ENCODE data around the gene PDK4. TPM values are rescaled to one million over a fixed set of nuclear protein-coding genes. Genes with fewer than 3 reads are reported as not detected.
"Not testable (repeated sequence)": the region's sequence is repeated elsewhere in the genome, so short reads cannot be mapped to it uniquely, and the experiment has no call there.

PDK4 gene
- total RNA-seq, 1 experiment from 2014 or later = 1.2 TPM

DNA sequence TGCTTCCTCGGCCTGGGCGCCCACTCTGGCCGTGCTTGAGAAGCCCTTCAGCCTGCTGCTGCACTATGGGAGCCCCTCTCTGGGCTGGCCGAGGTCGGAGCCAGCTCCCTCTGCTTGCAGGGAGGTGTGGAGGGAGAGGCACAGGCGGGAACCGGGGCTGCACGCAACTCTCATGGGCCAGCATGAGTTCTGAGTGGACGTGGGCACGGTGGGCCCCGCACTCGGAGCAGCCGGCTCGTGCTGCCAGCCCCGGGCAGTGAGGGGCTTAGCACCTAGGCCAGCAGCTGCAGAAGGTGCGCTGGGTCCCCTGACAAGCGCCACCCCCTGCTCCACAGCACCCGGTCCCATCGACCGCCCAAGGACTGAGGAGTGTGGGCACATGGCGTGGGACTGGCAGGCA lies 9.0 kb upstream of the PDK4 start:
- no peak for TF ChIP-seq CTCF (IDR thresholded peaks at IDR 0.05; ENCODE audit: unreplicated experiment)
- peaks cover 13% of the 10 kb centered on the region for H3K4me1 Mint-ChIP-seq (ENCODE audit: insufficient read depth, unreplicated experiment)
- ChIA-PET CTCF (interaction anchor here (0.7 to 1.3 kb wide), 5 partner anchors 13 to 85 kb away, joined by 3 to 6 read pairs (median 3); no protein-coding TSS in a partner anchor), POLR2A (interaction anchor here (1.2 kb wide), 1 partner anchor 8 kb away, joined by 6 read pairs; no protein-coding TSS in a partner anchor)
- no peak for DNase-seq (ENCODE audit: unreplicated experiment)
- no peaks in the 10 kb centered on the region for H3K36me3 Mint-ChIP-seq (ENCODE audit: insufficient read depth, unreplicated experiment)
- H3K27ac Mint-ChIP-seq (ENCODE audit: low read depth, unreplicated experiment) = no peak overlapping the region
- BruUV-seq (replicated peaks) = no TSS peak
- H3K27me3 Mint-ChIP-seq (ENCODE audit: insufficient read depth, unreplicated experiment) = no peaks in the 10 kb centered on the region
- H3K4me3 Mint-ChIP-seq (ENCODE audit: unreplicated experiment) = no peak overlapping the region
- intact Hi-C loops (cut with micrococcal nuclease) = no loop called here
- no peaks in the 10 kb centered on the region for H3K9me3 Mint-ChIP-seq (ENCODE audit: unreplicated experiment)

- H3K4me3 Mint-ChIP-seq (ENCODE audit: unreplicated experiment); intact Hi-C loops (cut with micrococcal nuclease): not testable (repeated sequence)
Observed at GRCh38 chr7:95604811-95605210, 8.5 kb upstream of the PDK4 start.

GRCh38 chr7:95604397-95604796 lies 8.1 kb upstream of the PDK4 start:
- CTCF ChIA-PET, POLR2A ChIA-PET: not testable (repeated sequence)

More at GRCh38 chr7:95604811-95605210, 8.5 kb upstream of the PDK4 start:
- BruUV-seq (replicated peaks); DNase-seq (ENCODE audit: unreplicated experiment); H3K9me3 Mint-ChIP-seq (ENCODE audit: unreplicated experiment); H3K36me3 Mint-ChIP-seq (ENCODE audit: insufficient read depth, unreplicated experiment); H3K27ac Mint-ChIP-seq (ENCODE audit: low read depth, unreplicated experiment); POLR2A ChIA-PET; H3K27me3 Mint-ChIP-seq (ENCODE audit: insufficient read depth, unreplicated experiment): not testable (repeated sequence)
- CTCF ChIA-PET = interaction anchor here (1.3 kb wide), 2 partner anchors 12 to 85 kb away, joined by 5 to 6 read pairs; no protein-coding TSS in a partner anchor
- H3K4me1 Mint-ChIP-seq (ENCODE audit: insufficient read depth, unreplicated experiment) = peaks cover 12% of the 10 kb centered on the region

DNA sequence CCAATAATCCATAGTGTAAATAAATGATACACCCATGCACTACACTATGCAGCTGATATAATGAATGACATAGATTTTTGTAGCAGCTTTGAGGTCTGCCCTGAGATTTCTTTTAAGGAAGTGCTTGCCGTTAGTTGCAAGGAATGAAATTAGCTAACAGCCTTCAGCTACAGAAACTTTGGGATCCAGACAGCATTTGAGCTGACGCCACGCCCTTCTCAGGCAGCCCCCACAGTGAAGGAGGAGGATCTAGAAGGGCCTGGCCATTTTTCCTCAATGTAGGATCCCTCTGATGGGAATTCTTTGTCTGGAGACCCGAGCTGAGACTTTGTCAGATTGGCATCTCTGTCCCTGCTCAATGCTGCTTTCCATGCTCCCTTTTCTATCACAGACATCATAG lies 6.1 kb upstream of the PDK4 start:
- no peaks in the 10 kb centered on the region for H3K9me3 Mint-ChIP-seq (ENCODE audit: unreplicated experiment)
- H3K36me3 Mint-ChIP-seq (ENCODE audit: insufficient read depth, unreplicated experiment) = no peaks in the 10 kb centered on the region
- no peak for TF ChIP-seq CTCF (IDR thresholded peaks at IDR 0.05; ENCODE audit: unreplicated experiment)
- H3K4me1 Mint-ChIP-seq (ENCODE audit: insufficient read depth, unreplicated experiment) = peaks cover 5% of the 10 kb centered on the region
- no peak overlapping the region for H3K4me3 Mint-ChIP-seq (ENCODE audit: unreplicated experiment)
- ChIA-PET CTCF (interaction anchor here (0.6 to 6.9 kb wide), 3 partner anchors 13 to 86 kb away, joined by 3 to 73 read pairs (median 4); no protein-coding TSS in a partner anchor), POLR2A (interaction anchor here (1.2 kb wide), 1 partner anchor 54 kb away, joined by 3 read pairs; no protein-coding TSS in a partner anchor)
- intact Hi-C loops (cut with micrococcal nuclease) = no loop called here
- H3K27ac Mint-ChIP-seq (ENCODE audit: low read depth, unreplicated experiment) = no peak overlapping the region
- no TSS peak for BruUV-seq (replicated peaks)
- H3K27me3 Mint-ChIP-seq (ENCODE audit: insufficient read depth, unreplicated experiment) = no peaks in the 10 kb centered on the region
- no peak for DNase-seq (ENCODE audit: unreplicated experiment)

More at GRCh38 chr7:95604397-95604796, 8.1 kb upstream of the PDK4 start:
- BruUV-seq (replicated peaks); H3K4me3 Mint-ChIP-seq (ENCODE audit: unreplicated experiment); H3K36me3 Mint-ChIP-seq (ENCODE audit: insufficient read depth, unreplicated experiment); H3K27me3 Mint-ChIP-seq (ENCODE audit: insufficient read depth, unreplicated experiment); H3K4me1 Mint-ChIP-seq (ENCODE audit: insufficient read depth, unreplicated experiment); DNase-seq (ENCODE audit: unreplicated experiment); intact Hi-C loops (cut with micrococcal nuclease); H3K9me3 Mint-ChIP-seq (ENCODE audit: unreplicated experiment); H3K27ac Mint-ChIP-seq (ENCODE audit: low read depth, unreplicated experiment): not testable (repeated sequence)

GRCh38 chr7:95601316-95601715 lies 5.0 kb upstream of the PDK4 start:
- intact Hi-C loops (cut with micrococcal nuclease) = no loop called here
- Mint-ChIP-seq H3K36me3 (ENCODE audit: insufficient read depth, unreplicated experiment) (no peaks in the 10 kb centered on the region), H3K4me3 (ENCODE audit: unreplicated experiment) (no peak overlapping the region), H3K9me3 (ENCODE audit: unreplicated experiment) (no peaks in the 10 kb centered on the region), H3K27me3 (ENCODE audit: insufficient read depth, unreplicated experiment) (no peaks in the 10 kb centered on the region), H3K4me1 (ENCODE audit: insufficient read depth, unreplicated experiment) (peaks cover 5% of the 10 kb centered on the region), H3K27ac (ENCODE audit: low read depth, unreplicated experiment) (no peak overlapping the region)
- DNase-seq (ENCODE audit: unreplicated experiment) = no peak
- ChIA-PET POLR2A (interaction anchor here (1.1 to 6.2 kb wide), 3 partner anchors 8 to 53 kb away, joined by 3 to 61 read pairs (median 3); no protein-coding TSS in a partner anchor), CTCF (interaction anchor here (6.9 kb wide), 1 partner anchor 87 kb away, joined by 73 read pairs; no protein-coding TSS in a partner anchor)
- no TSS peak for BruUV-seq (replicated peaks)
- no peak for TF ChIP-seq CTCF (IDR thresholded peaks at IDR 0.05; ENCODE audit: unreplicated experiment)
